DLD1 (cell line): ENCODE data around the gene POLG2.
"Not testable (repeated sequence)": the region's sequence is repeated elsewhere in the genome, so short reads cannot be mapped to it uniquely, and the experiment has no call there.

ENCODE experiments used
- in situ Hi-C: cut with HindIII; loops from 2 replicates; pipeline ENCODE4 v1.10.0; 2017; ENCODE audit warnings: low sequenced_read_pairs

Gene POLG2

GRCh38 chr17:64443086-64443760, 53.6 kb downstream of the POLG2 start:
- in situ Hi-C loops, result no loop called here

GRCh38 chr17:64442541-64442971, 54.3 kb downstream of the POLG2 start:
- in situ Hi-C loops, result no loop called here

GRCh38 chr17:64441772-64442540, 54.9 kb downstream of the POLG2 start:
- in situ Hi-C loops, result no loop called here

GRCh38 chr17:64439956-64440355, 56.9 kb downstream of the POLG2 start:
- in situ Hi-C loops, result no loop called here

- in situ Hi-C loops, result not testable (repeated sequence)
These were observed 57.3 kb downstream of the POLG2 start for GRCh38 chr17:64439521-64439920.

GRCh38 chr17:64437944-64438525, 58.8 kb downstream of the POLG2 start:
- in situ Hi-C loops, result no loop called here

GRCh38 chr17:64431534-64431933, 65.3 kb downstream of the POLG2 start:
- in situ Hi-C loops, result no loop called here

GRCh38 chr17:64430036-64430435, 66.8 kb downstream of the POLG2 start:
- in situ Hi-C loops, result not testable (repeated sequence)

- in situ Hi-C loops, result no loop called here
These were observed 68.4 kb downstream of the POLG2 start for GRCh38 chr17:64428406-64428805.
